GM12878 (cell line): ENCODE results near the gene NOP56. TPM values are rescaled to one million over a fixed set of nuclear protein-coding genes. Genes with fewer than 3 reads are reported as not detected.

Experiments
- ATAC-seq: fragments of 200-7000 bp; cut with Tn5 transposase; 3 replicates; pipeline ENCODE4 v1.9.1; 2020; ENCODE audit warnings: mild to moderate bottlenecking, moderate library complexity
- BruUV-seq: library from RNA; stranded (reverse); fragments of 400-500 nt; replicated peaks from 2 replicates; lab custom pipeline; 2021; lab: Mats Ljungman, UMichigan
- CTCF ChIA-PET: fragments of 300-600 bp; sonication (Branson Sonifier 250); formaldehyde crosslinking; extraction: SDS; loops from one replicate; lab custom pipeline; 2021; ENCODE audit warnings: inconsistent platforms; lab: Yijun Ruan, JAX
- POLR2A ChIA-PET: fragments of 350-600 bp; formaldehyde crosslinking; extraction: SDS; loops from one replicate; lab custom pipeline; 2021; ENCODE audit warnings: inconsistent platforms; lab: Charles Lee
- RAD21 ChIA-PET: fragments of 300-600 bp; sonication (Branson Sonifier 250); formaldehyde crosslinking; loops from one replicate; lab custom pipeline; 2023; ENCODE audit warnings: antibody characterized with exemption; ENCODE audit not compliant: unreplicated experiment; lab: Charles Lee
- SMC1A ChIA-PET: fragments of 300-600 bp; sonication (Branson Sonifier 250); formaldehyde crosslinking; loops from one replicate; lab custom pipeline; 2023; ENCODE audit not compliant: unreplicated experiment, uncharacterized antibody; lab: Charles Lee
- DNase-seq: peaks from one replicate; pipeline ENCODE4 v3.0.0-alpha.2; 2011; ENCODE audit warnings: low read depth, low spot score
- FAIRE-seq: peaks from 3 replicates; lab custom pipeline; 2011; peaks lifted over from hg19 to GRCh38; lab: Jason Lieb, UNC
- H2AFZ ChIP-seq: 2 replicates; pipeline ENCODE4 v1.6.0; 2011; ENCODE audit warnings: low read depth, low read length, control low read depth; ENCODE audit not compliant: control insufficient read depth
- H3K27ac ChIP-seq: 2 replicates; pipeline ENCODE4 v1.5.1; 2011; ENCODE audit warnings: control low read depth; ENCODE audit not compliant: control insufficient read depth, insufficient read depth
- H3K27me3 ChIP-seq, 2 experiments: replicated peaks in 1 of 2; 2 replicates each; pipeline versions ENCODE4 v1.6.0 to v1.6.1; 2011; ENCODE audit warnings: low read length in 1 of 2; ENCODE audit not compliant: control insufficient read depth in 2 of 2, insufficient read depth in 2 of 2
- H3K36me3 ChIP-seq, 2 experiments: 2 replicates each; pipeline ENCODE4 v1.5.1; 2011; ENCODE audit warnings: low read length in 1 of 2; ENCODE audit not compliant: control insufficient read depth in 2 of 2, insufficient read depth in 2 of 2
- H3K4me1 ChIP-seq: 2 replicates; pipeline ENCODE4 v1.6.1; 2011; ENCODE audit warnings: mild to moderate bottlenecking, low read length, moderate library complexity, mixed read lengths; ENCODE audit not compliant: control insufficient read depth, insufficient read depth
- H3K4me2 ChIP-seq: 2 replicates; pipeline ENCODE4 v1.6.0; 2011; ENCODE audit warnings: control low read depth; ENCODE audit not compliant: control insufficient read depth, insufficient read depth
- H3K4me3 ChIP-seq: fragments of 200-600 bp; sonication (generic); 2 replicates; pipeline ENCODE4 v1.5.1; 2016
- H3K79me2 ChIP-seq: 2 replicates; pipeline ENCODE4 v1.6.0; 2011; ENCODE audit warnings: low read length; ENCODE audit not compliant: control insufficient read depth, insufficient read depth
- H3K9ac ChIP-seq: 2 replicates; pipeline ENCODE4 v1.8.0; 2011; ENCODE audit warnings: low read length, control low read depth, mixed read lengths; ENCODE audit not compliant: control insufficient read depth, insufficient read depth
- H3K9me3 ChIP-seq: replicated peaks from 3 replicates; pipeline ENCODE4 v1.5.1; 2011; ENCODE audit warnings: mild to moderate bottlenecking, low read length; ENCODE audit not compliant: control insufficient read depth, insufficient read depth
- H4K20me1 ChIP-seq: 2 replicates; pipeline ENCODE4 v1.6.0; 2011; ENCODE audit not compliant: control insufficient read depth, insufficient read depth
- HDAC6 ChIP-seq: fragments of 200-600 bp; sonication (generic); IDR thresholded peaks from one replicate; pipeline ENCODE4 v1.8.0; 2017; ENCODE audit warnings: antibody characterized with exemption; ENCODE audit not compliant: unreplicated experiment
- PML ChIP-seq: IDR thresholded peaks from 2 replicates; pipeline ENCODE4 v1.6.1; 2012; ENCODE audit warnings: low read length, inconsistent platforms
- RCOR1 ChIP-seq: conservative IDR thresholded peaks from 2 replicates; pipeline ENCODE4 v1.6.1; 2012; ENCODE audit warnings: low read depth, low read length, improper control_type of control experiment
- SIX5 ChIP-seq: IDR thresholded peaks from 2 replicates; pipeline ENCODE4 v1.6.1; 2011; ENCODE audit warnings: mild to moderate bottlenecking, low read depth, low read length, moderate library complexity; ENCODE audit not compliant: severe bottlenecking
- STAT1 ChIP-seq: fragments of 450-650 bp; conservative IDR thresholded peaks from 2 replicates; pipeline ENCODE4 v1.6.1; 2014; ENCODE audit warnings: antibody characterized with exemption, mild to moderate bottlenecking
- TCF12 ChIP-seq: IDR thresholded peaks from 2 replicates; pipeline ENCODE4 v1.6.1; 2011; ENCODE audit warnings: low read depth, mild to moderate bottlenecking, low read length
- WGBS: methylation state at CpG from one replicate; pipeline ENCODE4 v1.1.6; 2016; ENCODE audit warnings: low lambda C conversion rate; ENCODE audit not compliant: insufficient replicate concordance, insufficient coverage; ENCODE audit errors: missing lambda C conversion rate; 5-methylcytosine and 5-hydroxymethylcytosine counted together
- in situ Hi-C: fragments of 300-500 bp; cut with MboI; formaldehyde crosslinking; loops from 9 replicates; pipeline ENCODE4 v1.14.3; 2018; ENCODE audit warnings: mixed read lengths
- intact Hi-C: fragments of 100-400 bp; cut with micrococcal nuclease; formaldehyde crosslinking; loops from one replicate; pipeline ENCODE4 v1.14.2; 2022; ENCODE audit not compliant: unreplicated experiment
- polyA plus RNA-seq, 11 experiments: library from polyadenylated mRNA; depleted of rRNA in 4 of 11; unstranded in 6 of 11; stranded (reverse) in 5 of 11; fragments of >200 nt; fragmentation: Nextera tagmentation in 4 of 11; fragmentation: Illumina TruSeq in 1 of 11; extraction: Ambion mirVana in 4 of 11; extraction: Trizol in 1 of 11; gene quantifications; 1 replicate in 1 of 11; 2 replicates in 10 of 11; pipeline versions ENCODE4 v1.2.1 to v1.2.3, GENCODE V29; 2011 to 2016; ENCODE audit warnings: inconsistent platforms in 2 of 11, missing spikeins in 2 of 11, low read depth in 1 of 11
- total RNA-seq, 4 experiments: library from RNA; depleted of rRNA in 3 of 4; stranded (reverse); fragments of >200 nt in 3 of 4; fragmentation: Illumina TruSeq in 1 of 4; extraction: Trizol in 1 of 4; gene quantifications; 2 replicates each; pipeline versions ENCODE4 v1.2.1 to v1.2.3, GENCODE V29; 2013 to 2021
- TF ChIP-seq, protein P1 (sequence below): fragments of 450-650 bp; IDR thresholded peaks from 2 replicates; pipeline ENCODE4 v1.6.1; 2017; ENCODE audit warnings: mild to moderate bottlenecking, moderate library complexity
- TF ChIP-seq, protein P2 (sequence below): fragments of 450-650 bp; IDR thresholded peaks from 2 replicates; pipeline ENCODE4 v1.6.1; 2016; ENCODE audit warnings: mild to moderate bottlenecking
- TF ChIP-seq, protein P3 (sequence below), 3 experiments: IDR thresholded peaks in 2 of 3; conservative IDR thresholded peaks in 1 of 3; 2 replicates each; pipeline ENCODE4 v1.5.1; 2011; ENCODE audit warnings: low read depth in 3 of 3, low read length in 3 of 3, mild to moderate bottlenecking in 3 of 3, control low read depth in 2 of 3, moderate library complexity in 2 of 3, inconsistent platforms in 1 of 3, mixed read lengths in 1 of 3; ENCODE audit not compliant: control insufficient read depth in 2 of 3, insufficient read depth in 1 of 3; ENCODE audit errors: extremely low read depth in 1 of 3

Gene NOP56
- total and polyA plus RNA-seq, 10 of the 15 experiments (the other 5 are each of a cell fraction or from before 2014, with no cell fraction given), result 254 to 550 (median 464) TPM

DNA sequence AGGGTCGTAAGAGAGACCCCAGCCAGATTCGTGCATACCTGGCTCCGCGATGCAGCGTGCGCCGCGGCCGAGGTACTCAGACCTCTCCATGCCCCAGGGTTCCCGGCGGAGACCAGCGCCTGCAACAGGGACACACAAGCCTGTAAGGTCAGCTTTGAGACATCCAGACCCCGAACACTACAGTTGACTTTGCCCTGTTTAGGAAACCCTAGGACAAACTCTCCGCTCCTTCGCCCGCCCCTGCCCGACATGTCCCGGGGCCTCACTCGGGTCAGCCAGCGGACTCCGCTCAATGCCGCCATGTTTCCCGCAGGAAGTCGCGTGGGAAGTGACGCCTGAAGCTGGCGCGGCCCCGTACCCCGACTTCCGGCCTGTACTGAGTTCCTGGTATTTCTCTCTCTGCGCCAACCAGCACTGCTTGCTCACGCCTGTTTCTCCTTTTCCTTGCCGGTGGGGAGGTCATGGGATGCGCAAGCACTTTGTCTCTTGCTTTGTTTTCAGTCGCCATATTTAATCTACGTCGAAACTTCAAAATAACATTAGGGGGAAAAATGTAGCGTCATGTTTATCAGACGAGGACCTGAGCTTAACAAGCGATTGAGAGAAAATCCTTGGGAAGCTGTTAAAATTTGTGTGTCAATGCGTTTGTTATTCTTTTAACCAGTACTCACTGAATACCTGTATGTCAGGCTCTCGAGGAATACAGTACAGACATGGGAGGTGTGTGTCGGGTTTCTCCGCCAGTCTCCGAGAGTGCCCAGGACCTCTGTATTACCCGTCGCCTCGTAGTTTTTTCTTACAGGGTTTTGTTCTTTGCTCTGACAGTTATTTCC lies 11.7 kb downstream of the NOP56 start, which contains the start of gene IDH3B (continued):
- TF ChIP-seq, protein P1, sequence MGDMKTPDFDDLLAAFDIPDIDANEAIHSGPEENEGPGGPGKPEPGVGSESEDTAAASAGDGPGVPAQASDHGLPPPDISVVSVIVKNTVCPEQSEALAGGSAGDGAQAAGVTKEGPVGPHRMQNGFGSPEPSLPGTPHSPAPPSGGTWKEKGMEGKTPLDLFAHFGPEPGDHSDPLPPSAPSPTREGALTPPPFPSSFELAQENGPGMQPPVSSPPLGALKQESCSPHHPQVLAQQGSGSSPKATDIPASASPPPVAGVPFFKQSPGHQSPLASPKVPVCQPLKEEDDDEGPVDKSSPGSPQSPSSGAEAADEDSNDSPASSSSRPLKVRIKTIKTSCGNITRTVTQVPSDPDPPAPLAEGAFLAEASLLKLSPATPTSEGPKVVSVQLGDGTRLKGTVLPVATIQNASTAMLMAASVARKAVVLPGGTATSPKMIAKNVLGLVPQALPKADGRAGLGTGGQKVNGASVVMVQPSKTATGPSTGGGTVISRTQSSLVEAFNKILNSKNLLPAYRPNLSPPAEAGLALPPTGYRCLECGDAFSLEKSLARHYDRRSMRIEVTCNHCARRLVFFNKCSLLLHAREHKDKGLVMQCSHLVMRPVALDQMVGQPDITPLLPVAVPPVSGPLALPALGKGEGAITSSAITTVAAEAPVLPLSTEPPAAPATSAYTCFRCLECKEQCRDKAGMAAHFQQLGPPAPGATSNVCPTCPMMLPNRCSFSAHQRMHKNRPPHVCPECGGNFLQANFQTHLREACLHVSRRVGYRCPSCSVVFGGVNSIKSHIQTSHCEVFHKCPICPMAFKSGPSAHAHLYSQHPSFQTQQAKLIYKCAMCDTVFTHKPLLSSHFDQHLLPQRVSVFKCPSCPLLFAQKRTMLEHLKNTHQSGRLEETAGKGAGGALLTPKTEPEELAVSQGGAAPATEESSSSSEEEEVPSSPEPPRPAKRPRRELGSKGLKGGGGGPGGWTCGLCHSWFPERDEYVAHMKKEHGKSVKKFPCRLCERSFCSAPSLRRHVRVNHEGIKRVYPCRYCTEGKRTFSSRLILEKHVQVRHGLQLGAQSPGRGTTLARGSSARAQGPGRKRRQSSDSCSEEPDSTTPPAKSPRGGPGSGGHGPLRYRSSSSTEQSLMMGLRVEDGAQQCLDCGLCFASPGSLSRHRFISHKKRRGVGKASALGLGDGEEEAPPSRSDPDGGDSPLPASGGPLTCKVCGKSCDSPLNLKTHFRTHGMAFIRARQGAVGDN, result peak; percentile 50; the same call in 1 of the 2 replicates
- no peak for TF ChIP-seq RCOR1
- no peak for TF ChIP-seq HDAC6

DNA sequence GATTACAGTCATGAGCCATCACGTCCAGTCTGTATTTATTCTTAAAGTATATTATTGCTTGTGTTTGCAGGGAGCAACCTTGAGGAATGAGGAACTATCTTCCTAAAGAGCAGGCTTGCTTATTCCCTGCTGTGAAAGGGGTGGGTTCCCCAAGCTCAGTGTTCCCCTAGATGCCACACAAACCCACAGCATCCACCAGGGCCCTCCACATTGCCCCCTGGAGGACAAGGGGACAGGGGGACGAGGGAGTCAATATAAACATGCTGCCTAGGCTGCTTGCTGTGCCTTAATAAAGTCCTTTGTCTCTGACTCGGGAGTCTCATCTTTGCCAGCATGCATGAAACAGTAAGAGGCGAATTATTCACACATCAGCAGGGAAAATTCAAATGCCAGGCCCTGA lies 19.5 kb downstream of the NOP56 start:
- Histone ChIP-seq H3K79me2 (no peaks in the 10 kb centered on the region), H3K36me3 (no peaks in the 10 kb centered on the region), H2AFZ (no peak overlapping the region), H3K9me3 (no peaks in the 10 kb centered on the region), H4K20me1 (no peaks in the 10 kb centered on the region), H3K27ac (no peak overlapping the region), H3K4me2 (no peak overlapping the region), H3K9ac (no peak overlapping the region), H3K27me3 (peaks cover 0 to 5% of the 10 kb centered on the region in 2 experiments; a peak in 2 of 4 replicates), H3K4me1 (no peaks in the 10 kb centered on the region), H3K4me3 (no peak overlapping the region)
- DNase-seq (no peak), FAIRE-seq (no peak), ATAC-seq (peak; percentile 48; the same call in 2 of the 3 replicates)
- ChIA-PET POLR2A (no interaction called here), SMC1A (no interaction called here), CTCF (interaction anchor here (0.9 to 1.7 kb wide), 2 partner anchors 152 to 252 kb away, joined by 5 read pairs; no protein-coding TSS in a partner anchor), RAD21 (interaction anchor here (0.6 kb wide), 1 partner anchor 22 kb away, joined by 3 read pairs; no protein-coding TSS in a partner anchor)
- no TSS peak for BruUV-seq
- intact Hi-C loops, result no loop called here
- WGBS, result 3% methylated on average over 4 of the region's 4 CpGs
- TF ChIP-seq, protein P2, sequence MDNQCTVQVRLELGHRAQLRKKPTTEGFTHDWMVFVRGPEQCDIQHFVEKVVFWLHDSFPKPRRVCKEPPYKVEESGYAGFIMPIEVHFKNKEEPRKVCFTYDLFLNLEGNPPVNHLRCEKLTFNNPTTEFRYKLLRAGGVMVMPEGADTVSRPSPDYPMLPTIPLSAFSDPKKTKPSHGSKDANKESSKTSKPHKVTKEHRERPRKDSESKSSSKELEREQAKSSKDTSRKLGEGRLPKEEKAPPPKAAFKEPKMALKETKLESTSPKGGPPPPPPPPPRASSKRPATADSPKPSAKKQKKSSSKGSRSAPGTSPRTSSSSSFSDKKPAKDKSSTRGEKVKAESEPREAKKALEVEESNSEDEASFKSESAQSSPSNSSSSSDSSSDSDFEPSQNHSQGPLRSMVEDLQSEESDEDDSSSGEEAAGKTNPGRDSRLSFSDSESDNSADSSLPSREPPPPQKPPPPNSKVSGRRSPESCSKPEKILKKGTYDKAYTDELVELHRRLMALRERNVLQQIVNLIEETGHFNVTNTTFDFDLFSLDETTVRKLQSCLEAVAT, result no peak
- TF ChIP-seq STAT1 (no peak), PML (no peak), TCF12 (no peak), SIX5 (no peak)
- TF ChIP-seq, protein P3, sequence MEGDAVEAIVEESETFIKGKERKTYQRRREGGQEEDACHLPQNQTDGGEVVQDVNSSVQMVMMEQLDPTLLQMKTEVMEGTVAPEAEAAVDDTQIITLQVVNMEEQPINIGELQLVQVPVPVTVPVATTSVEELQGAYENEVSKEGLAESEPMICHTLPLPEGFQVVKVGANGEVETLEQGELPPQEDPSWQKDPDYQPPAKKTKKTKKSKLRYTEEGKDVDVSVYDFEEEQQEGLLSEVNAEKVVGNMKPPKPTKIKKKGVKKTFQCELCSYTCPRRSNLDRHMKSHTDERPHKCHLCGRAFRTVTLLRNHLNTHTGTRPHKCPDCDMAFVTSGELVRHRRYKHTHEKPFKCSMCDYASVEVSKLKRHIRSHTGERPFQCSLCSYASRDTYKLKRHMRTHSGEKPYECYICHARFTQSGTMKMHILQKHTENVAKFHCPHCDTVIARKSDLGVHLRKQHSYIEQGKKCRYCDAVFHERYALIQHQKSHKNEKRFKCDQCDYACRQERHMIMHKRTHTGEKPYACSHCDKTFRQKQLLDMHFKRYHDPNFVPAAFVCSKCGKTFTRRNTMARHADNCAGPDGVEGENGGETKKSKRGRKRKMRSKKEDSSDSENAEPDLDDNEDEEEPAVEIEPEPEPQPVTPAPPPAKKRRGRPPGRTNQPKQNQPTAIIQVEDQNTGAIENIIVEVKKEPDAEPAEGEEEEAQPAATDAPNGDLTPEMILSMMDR (IDR thresholded peaks at IDR 0.05 in 2 of 3, conservative IDR thresholded peaks at IDR 0.05 in 1 of 3; ENCODE audit: control insufficient read depth in 2 of 3, extremely low read depth in 1 of 3, insufficient read depth in 1 of 3, low read depth in 3 of 3, low read length in 3 of 3), result peak; percentile 11 to 29 (median 24); a peak in 3 of 6 replicates
- in situ Hi-C loops, result no loop called here
